Common myeloid progenitor, CD34-positive (primary cell): Measurements from ENCODE around the gene FOXA1.

Experiments
- CTCF ChIA-PET: fragments of 350-600 bp; sonication (Branson Sonifier 250); formaldehyde crosslinking; loops from one replicate; lab custom pipeline; 2021; ENCODE audit warnings: antibody characterized with exemption; lab: Charles Lee
- POLR2A ChIA-PET: fragments of 350-600 bp; sonication (Branson Sonifier 250); formaldehyde crosslinking; loops from one replicate; lab custom pipeline; 2021; ENCODE audit warnings: antibody characterized with exemption; lab: Charles Lee
- DNase-seq, 3 donors: peaks; one replicate each; pipeline versions ENCODE4 v3.0.0 to v3.0.0-alpha.2; 2013
- H3K27ac ChIP-seq, 2 experiments: 1 replicate in 1 of 2; 2 replicates in 1 of 2; pipeline ENCODE4 v1.7.0; 2013; ENCODE audit warnings: inconsistent platforms in 2 of 2, low read length in 2 of 2, mild to moderate bottlenecking in 2 of 2, low read depth in 1 of 2, moderate library complexity in 1 of 2; ENCODE audit not compliant: severe bottlenecking in 2 of 2, insufficient read depth in 1 of 2, poor library complexity in 1 of 2
- H3K27me3 ChIP-seq, 5 experiments: replicated peaks in 2 of 5; 1 replicate in 3 of 5; 2 replicates in 2 of 5; pipeline versions ENCODE4 v1.6.1 to v1.7.0; 2013; ENCODE audit warnings: low read length in 4 of 5, mild to moderate bottlenecking in 2 of 5, moderate library complexity in 2 of 5, inconsistent platforms in 1 of 5; ENCODE audit not compliant: insufficient read depth in 5 of 5, control insufficient read depth in 4 of 5
- H3K36me3 ChIP-seq, 4 experiments: 1 replicate in 2 of 4; 2 replicates in 2 of 4; pipeline versions ENCODE4 v1.6.1 to v1.7.0; 2013; ENCODE audit warnings: low read length in 3 of 4, control low read depth in 1 of 4, mild to moderate bottlenecking in 1 of 4; ENCODE audit not compliant: control insufficient read depth in 4 of 4, insufficient read depth in 4 of 4
- H3K4me1 ChIP-seq, 4 experiments: 1 replicate in 3 of 4; 2 replicates in 1 of 4; pipeline versions ENCODE4 v1.6.1 to v1.7.1; 2013; ENCODE audit warnings: low read length in 3 of 4, mild to moderate bottlenecking in 3 of 4, control low read depth in 1 of 4, inconsistent platforms in 1 of 4, moderate library complexity in 1 of 4; ENCODE audit not compliant: control insufficient read depth in 4 of 4, insufficient read depth in 4 of 4; ENCODE audit errors: control extremely low read depth in 1 of 4
- H3K4me3 ChIP-seq, 7 experiments: 1 replicate in 4 of 7; 2 replicates in 3 of 7; pipeline versions ENCODE4 v1.5.1 to v1.7.0; 2013; ENCODE audit warnings: mild to moderate bottlenecking in 7 of 7, low read length in 6 of 7, moderate library complexity in 6 of 7, inconsistent platforms in 2 of 7, low read depth in 2 of 7, control low read depth in 1 of 7; ENCODE audit not compliant: insufficient read depth in 4 of 7, control insufficient read depth in 1 of 7; ENCODE audit errors: extremely low read depth in 1 of 7
- H3K9me3 ChIP-seq, 5 experiments: 1 replicate in 4 of 5; 2 replicates in 1 of 5; pipeline versions ENCODE4 v1.6.1 to v1.7.1; 2013; ENCODE audit warnings: low read length in 4 of 5, mild to moderate bottlenecking in 2 of 5, inconsistent platforms in 1 of 5, low read depth in 1 of 5, moderate library complexity in 1 of 5; ENCODE audit not compliant: control insufficient read depth in 4 of 5, insufficient read depth in 2 of 5; ENCODE audit errors: control extremely low read depth in 1 of 5
- WGBS: methylation state at CpG from one replicate; pipeline ENCODE4 v1.1.5; 2013; ENCODE audit not compliant: insufficient coverage; 5-methylcytosine and 5-hydroxymethylcytosine counted together

Gene FOXA1

GRCh38 chr14:37603688-37604251, 8.7 kb upstream of the FOXA1 start:
- WGBS: 76% methylated on average over 9 of the region's 9 CpGs
- CTCF ChIA-PET: interaction anchor here (0.6 kb wide), 1 partner anchor 368 kb away, joined by 3 read pairs; no protein-coding TSS in a partner anchor
- peaks cover 0 to 19% (median 6%) of the 10 kb centered on the region in 5 experiments for H3K9me3 ChIP-seq
- H3K4me3 ChIP-seq: no peak overlapping the region
- H3K27ac ChIP-seq: no peak overlapping the region
- H3K4me1 ChIP-seq: peaks cover 0 to 20% (median 9%) of the 10 kb centered on the region in 4 experiments
- POLR2A ChIA-PET: no interaction called here
- peaks cover 8 to 99% (median 69%) of the 10 kb centered on the region in 5 experiments for H3K27me3 ChIP-seq
- DNase-seq: no peak
- H3K36me3 ChIP-seq: no peaks in the 10 kb centered on the region

- Histone ChIP-seq H3K4me3 (no peak overlapping the region), H3K4me1 (peaks cover 0 to 27% (median 13%) of the 10 kb centered on the region in 4 experiments), H3K27ac (no peak overlapping the region), H3K36me3 (no peaks in the 10 kb centered on the region), H3K27me3 (peaks cover 8 to 99% (median 74%) of the 10 kb centered on the region in 5 experiments), H3K9me3 (peaks cover 0 to 17% (median 9%) of the 10 kb centered on the region in 5 experiments)
- ChIA-PET POLR2A (no interaction called here), CTCF (interaction anchor here (0.6 kb wide), 1 partner anchor 367 kb away, joined by 3 read pairs; no protein-coding TSS in a partner anchor)
- peak in 2 of 3 donors; percentile 62 to 68 for DNase-seq
- WGBS: 1% methylated on average over 11 of the region's 24 CpGs
Measured at GRCh38 chr14:37602605-37603453, 7.8 kb upstream of the FOXA1 start.

- DNase-seq: no peak
- H3K4me1 ChIP-seq: peaks cover 0 to 27% (median 13%) of the 10 kb centered on the region in 4 experiments
- H3K27me3 ChIP-seq: peaks cover 12 to 100% (median 80%) of the 10 kb centered on the region in 5 experiments
- CTCF ChIA-PET: interaction anchor here (1.2 kb wide), 1 partner anchor 10 kb away, joined by 3 read pairs; no protein-coding TSS in a partner anchor
- 14% methylated on average over 15 of the region's 22 CpGs for WGBS
- peaks cover 0 to 17% (median 9%) of the 10 kb centered on the region in 5 experiments for H3K9me3 ChIP-seq
- POLR2A ChIA-PET: no interaction called here
- no peak overlapping the region for H3K4me3 ChIP-seq
- no peaks in the 10 kb centered on the region for H3K36me3 ChIP-seq
- H3K27ac ChIP-seq: no peak overlapping the region
Measured at GRCh38 chr14:37601865-37602264, 6.8 kb upstream of the FOXA1 start.

- ChIA-PET POLR2A (no interaction called here), CTCF (interaction anchor here (1.1 to 1.2 kb wide), 2 partner anchors 10 to 14 kb away, joined by 3 read pairs; no protein-coding TSS in a partner anchor)
- peak in 1 of 3 donors; percentile 5 for DNase-seq
- Histone ChIP-seq H3K9me3 (peaks cover 0 to 17% (median 9%) of the 10 kb centered on the region in 5 experiments), H3K4me3 (no peak overlapping the region), H3K36me3 (no peaks in the 10 kb centered on the region), H3K27me3 (peaks cover 18 to 100% (median 79%) of the 10 kb centered on the region in 5 experiments), H3K27ac (no peak overlapping the region), H3K4me1 (peaks cover 0 to 31% (median 16%) of the 10 kb centered on the region in 4 experiments)
- 31% methylated on average over 4 of the region's 4 CpGs for WGBS
Measured at GRCh38 chr14:37600880-37601741, 6.1 kb upstream of the FOXA1 start.

- CTCF ChIA-PET: interaction anchor here (0.9 kb wide), 1 partner anchor 11 kb away, joined by 5 read pairs; no protein-coding TSS in a partner anchor
- 3% methylated on average over 54 of the region's 57 CpGs for WGBS
- DNase-seq: peak in 1 of 3 donors; percentile 48
Measured at GRCh38 chr14:37599507-37600368, 4.7 kb upstream of the FOXA1 start.

More at GRCh38 chr14:37599507-37600368, 4.7 kb upstream of the FOXA1 start:
- no peaks in the 10 kb centered on the region for H3K36me3 ChIP-seq
- POLR2A ChIA-PET: no interaction called here
- H3K27me3 ChIP-seq: peaks cover 18 to 100% (median 72%) of the 10 kb centered on the region in 5 experiments
- peaks cover 0 to 17% (median 8%) of the 10 kb centered on the region in 5 experiments for H3K9me3 ChIP-seq
- peaks cover 0 to 42% (median 28%) of the 10 kb centered on the region in 4 experiments for H3K4me1 ChIP-seq
- no peak overlapping the region for H3K27ac ChIP-seq
- peak overlapping the region in 1 of 7 experiments; percentile 40 for H3K4me3 ChIP-seq
